ENCODE data around the gene ACTL10.

ACTL10 gene

DNA sequence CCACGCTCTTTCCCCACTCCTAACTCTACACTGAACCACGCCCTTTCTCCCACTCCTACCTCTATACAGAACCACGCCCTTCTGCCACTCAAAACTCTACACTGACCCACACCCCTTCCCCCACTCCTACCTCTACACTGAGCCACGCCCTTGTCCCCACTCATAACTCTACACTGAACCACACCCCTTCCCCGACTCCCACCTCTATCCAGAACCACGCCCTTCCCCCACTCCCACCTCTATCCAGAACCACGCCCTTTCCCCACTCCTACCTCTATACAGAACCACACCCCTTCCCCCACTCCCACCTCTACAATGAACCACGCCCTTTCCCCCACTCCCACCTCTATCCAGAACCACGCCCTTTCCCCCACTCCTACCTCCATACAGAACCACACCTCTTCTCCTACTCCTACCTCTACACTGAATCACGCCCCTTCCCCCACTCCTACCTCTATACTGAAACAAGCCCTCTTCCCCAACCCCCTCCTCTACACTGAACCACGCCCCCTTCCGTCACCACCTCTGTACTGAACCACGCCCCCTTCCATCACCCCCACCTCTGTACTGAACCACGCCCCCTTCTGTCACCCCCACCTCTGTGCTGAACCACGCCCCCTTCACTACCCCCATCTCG, 43.3 kb downstream of the ACTL10 start:
- TF ChIP-seq TEAD4 (IDR thresholded peaks at IDR 0.05) (no peak), TCF12 (IDR thresholded peaks at IDR 0.05; ENCODE audit: low read depth) (no peak), CEBPB (IDR thresholded peaks at IDR 0.05) (no peak), ZBTB7A (IDR thresholded peaks at IDR 0.05; ENCODE audit: low read depth) (no peak), CREB1 (IDR thresholded peaks at IDR 0.05; ENCODE audit: low read depth) (no peak), EP300 (IDR thresholded peaks at IDR 0.05; ENCODE audit: borderline replicate concordance) (no peak), RAD21 (IDR thresholded peaks at IDR 0.05; ENCODE audit: low read depth) (no peak), TAF1 (IDR thresholded peaks at IDR 0.05; ENCODE audit: low read depth) (no peak), FOXM1 (IDR thresholded peaks at IDR 0.05; ENCODE audit: borderline replicate concordance, low read depth) (no peak)
- TF ChIP-seq, protein P1, sequence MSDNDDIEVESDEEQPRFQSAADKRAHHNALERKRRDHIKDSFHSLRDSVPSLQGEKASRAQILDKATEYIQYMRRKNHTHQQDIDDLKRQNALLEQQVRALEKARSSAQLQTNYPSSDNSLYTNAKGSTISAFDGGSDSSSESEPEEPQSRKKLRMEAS (IDR thresholded peaks at IDR 0.05), result no peak

DNA sequence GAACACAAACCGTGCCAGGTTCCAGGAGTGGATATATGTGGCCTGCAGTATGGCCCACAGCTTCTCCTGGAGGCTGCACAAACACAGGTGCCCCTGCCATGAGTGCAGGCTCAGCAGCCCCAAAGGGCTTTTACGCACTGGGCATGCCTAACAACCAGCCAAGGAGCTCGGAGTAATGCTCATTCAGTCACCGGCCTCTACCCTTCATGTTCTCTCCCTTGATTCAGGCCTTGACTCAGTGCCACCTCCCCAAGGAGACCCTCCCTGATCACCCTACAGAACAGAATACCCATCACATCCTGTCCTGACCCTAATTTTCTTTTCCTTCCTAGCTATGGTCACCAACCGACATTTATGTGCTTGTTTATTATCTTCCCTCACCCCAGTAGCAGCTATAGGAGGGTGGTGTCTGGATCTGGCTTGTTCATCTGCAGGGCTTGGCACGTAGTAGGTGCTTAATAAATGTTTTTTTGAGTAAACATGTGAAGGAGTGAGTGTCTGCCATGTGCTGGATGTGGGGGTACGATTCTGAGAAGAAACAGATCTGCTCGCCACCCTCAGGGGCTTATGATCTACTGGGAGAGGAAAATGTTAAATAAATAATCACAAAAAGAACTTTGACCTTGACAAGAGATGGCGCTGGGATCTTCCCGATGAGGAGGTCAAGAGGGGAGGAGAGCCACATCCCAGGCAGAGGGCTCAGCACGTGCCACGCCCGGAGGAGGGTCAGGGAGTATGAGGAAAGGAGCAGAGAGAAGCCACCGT, 44.1 kb downstream of the ACTL10 start:
- TF ChIP-seq, protein P2, sequence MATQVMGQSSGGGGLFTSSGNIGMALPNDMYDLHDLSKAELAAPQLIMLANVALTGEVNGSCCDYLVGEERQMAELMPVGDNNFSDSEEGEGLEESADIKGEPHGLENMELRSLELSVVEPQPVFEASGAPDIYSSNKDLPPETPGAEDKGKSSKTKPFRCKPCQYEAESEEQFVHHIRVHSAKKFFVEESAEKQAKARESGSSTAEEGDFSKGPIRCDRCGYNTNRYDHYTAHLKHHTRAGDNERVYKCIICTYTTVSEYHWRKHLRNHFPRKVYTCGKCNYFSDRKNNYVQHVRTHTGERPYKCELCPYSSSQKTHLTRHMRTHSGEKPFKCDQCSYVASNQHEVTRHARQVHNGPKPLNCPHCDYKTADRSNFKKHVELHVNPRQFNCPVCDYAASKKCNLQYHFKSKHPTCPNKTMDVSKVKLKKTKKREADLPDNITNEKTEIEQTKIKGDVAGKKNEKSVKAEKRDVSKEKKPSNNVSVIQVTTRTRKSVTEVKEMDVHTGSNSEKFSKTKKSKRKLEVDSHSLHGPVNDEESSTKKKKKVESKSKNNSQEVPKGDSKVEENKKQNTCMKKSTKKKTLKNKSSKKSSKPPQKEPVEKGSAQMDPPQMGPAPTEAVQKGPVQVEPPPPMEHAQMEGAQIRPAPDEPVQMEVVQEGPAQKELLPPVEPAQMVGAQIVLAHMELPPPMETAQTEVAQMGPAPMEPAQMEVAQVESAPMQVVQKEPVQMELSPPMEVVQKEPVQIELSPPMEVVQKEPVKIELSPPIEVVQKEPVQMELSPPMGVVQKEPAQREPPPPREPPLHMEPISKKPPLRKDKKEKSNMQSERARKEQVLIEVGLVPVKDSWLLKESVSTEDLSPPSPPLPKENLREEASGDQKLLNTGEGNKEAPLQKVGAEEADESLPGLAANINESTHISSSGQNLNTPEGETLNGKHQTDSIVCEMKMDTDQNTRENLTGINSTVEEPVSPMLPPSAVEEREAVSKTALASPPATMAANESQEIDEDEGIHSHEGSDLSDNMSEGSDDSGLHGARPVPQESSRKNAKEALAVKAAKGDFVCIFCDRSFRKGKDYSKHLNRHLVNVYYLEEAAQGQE (IDR thresholded peaks at IDR 0.05; ENCODE audit: low read depth), result no peak
- TF ChIP-seq FOXM1 (IDR thresholded peaks at IDR 0.05; ENCODE audit: borderline replicate concordance, low read depth), result no peak
- no peak for TF ChIP-seq TCF12 (IDR thresholded peaks at IDR 0.05; ENCODE audit: low read depth)
- TF ChIP-seq CREB1 (IDR thresholded peaks at IDR 0.05; ENCODE audit: low read depth), result no peak

DNA sequence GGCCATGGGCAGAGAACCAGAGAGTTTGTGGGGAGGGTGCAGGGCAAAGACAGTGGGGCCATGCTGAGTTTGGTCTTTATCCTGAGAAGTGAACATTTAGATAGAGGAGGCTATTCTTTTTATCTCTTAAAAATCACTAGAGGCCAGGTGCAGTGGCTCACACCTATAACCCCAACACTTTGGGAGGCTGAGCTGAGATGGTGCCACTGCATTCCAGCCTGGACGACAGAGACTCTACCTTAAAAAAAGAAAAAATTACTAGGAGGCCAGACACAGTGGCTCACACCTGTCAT, 44.6 kb downstream of the ACTL10 start:
- TF ChIP-seq EP300 (IDR thresholded peaks at IDR 0.05; ENCODE audit: borderline replicate concordance) (no peak), YY1 (IDR thresholded peaks at IDR 0.05; ENCODE audit: low read depth) (no peak), FOXM1 (IDR thresholded peaks at IDR 0.05; ENCODE audit: borderline replicate concordance, low read depth) (no peak), EGR1 (IDR thresholded peaks at IDR 0.05) (no peak), CREB1 (IDR thresholded peaks at IDR 0.05; ENCODE audit: low read depth) (no peak), TEAD4 (IDR thresholded peaks at IDR 0.05) (no peak), ZBTB7A (IDR thresholded peaks at IDR 0.05; ENCODE audit: low read depth) (no peak), CEBPB (IDR thresholded peaks at IDR 0.05) (no peak), TAF1 (IDR thresholded peaks at IDR 0.05; ENCODE audit: low read depth) (no peak), NFIC (IDR thresholded peaks at IDR 0.05) (no peak), RAD21 (IDR thresholded peaks at IDR 0.05; ENCODE audit: low read depth) (no peak), TCF12 (IDR thresholded peaks at IDR 0.05; ENCODE audit: low read depth) (no peak)
- TF ChIP-seq, protein P1 (IDR thresholded peaks at IDR 0.05), result no peak
- TF ChIP-seq, protein P2 (IDR thresholded peaks at IDR 0.05; ENCODE audit: low read depth), result no peak
- TF ChIP-seq, protein P3, sequence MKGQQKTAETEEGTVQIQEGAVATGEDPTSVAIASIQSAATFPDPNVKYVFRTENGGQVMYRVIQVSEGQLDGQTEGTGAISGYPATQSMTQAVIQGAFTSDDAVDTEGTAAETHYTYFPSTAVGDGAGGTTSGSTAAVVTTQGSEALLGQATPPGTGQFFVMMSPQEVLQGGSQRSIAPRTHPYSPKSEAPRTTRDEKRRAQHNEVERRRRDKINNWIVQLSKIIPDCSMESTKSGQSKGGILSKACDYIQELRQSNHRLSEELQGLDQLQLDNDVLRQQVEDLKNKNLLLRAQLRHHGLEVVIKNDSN (IDR thresholded peaks at IDR 0.05), result no peak

DNA sequence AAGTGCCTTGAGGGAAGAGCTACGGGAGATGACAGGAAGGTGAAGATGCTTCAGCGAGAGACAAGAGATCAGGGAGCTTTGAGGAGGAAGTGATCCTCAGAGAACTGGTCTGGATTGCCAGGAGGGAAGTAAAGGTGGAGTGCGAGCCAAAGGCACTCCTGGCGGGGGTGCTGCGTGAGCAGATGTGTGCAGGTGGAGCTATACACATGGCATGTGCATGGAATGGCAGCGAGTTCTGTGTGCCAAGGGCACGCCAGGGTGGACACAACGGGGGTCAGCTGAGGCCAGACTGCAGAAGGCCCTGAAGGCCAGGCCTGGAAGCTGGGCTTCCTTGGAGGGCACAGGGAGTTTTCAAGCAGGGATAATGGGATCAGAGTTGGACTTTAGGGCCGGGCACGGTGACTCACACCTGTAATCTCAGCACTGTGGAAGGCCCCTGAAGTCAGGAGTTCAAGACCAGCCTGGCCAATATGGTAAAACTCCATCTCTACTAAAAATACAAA, 47.2 kb downstream of the ACTL10 start:
- TF ChIP-seq CREB1 (IDR thresholded peaks at IDR 0.05; ENCODE audit: low read depth) (no peak), TEAD4 (IDR thresholded peaks at IDR 0.05) (no peak), EGR1 (IDR thresholded peaks at IDR 0.05) (no peak), EP300 (IDR thresholded peaks at IDR 0.05; ENCODE audit: borderline replicate concordance) (no peak), CEBPB (IDR thresholded peaks at IDR 0.05) (no peak), TAF1 (IDR thresholded peaks at IDR 0.05; ENCODE audit: low read depth) (no peak)

DNA sequence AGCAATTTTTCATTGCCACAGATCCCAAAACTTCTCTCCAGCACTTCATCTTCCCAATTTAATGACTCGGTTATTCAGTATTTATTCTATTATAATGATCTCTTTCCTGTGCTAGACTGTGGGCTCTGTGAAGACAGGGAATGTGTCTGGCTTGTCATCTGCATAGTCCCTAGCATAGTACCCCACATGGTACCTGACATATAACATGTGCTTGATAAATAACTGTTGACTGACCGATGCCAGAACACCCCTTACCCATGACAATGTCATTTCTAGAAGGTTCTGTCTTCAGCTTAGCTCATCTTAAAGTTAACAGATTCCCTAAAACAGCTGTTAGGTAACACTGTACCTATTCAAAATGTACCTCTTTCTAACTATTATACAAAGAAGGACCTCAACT, 49.8 kb downstream of the ACTL10 start:
- TF ChIP-seq, protein P3 (IDR thresholded peaks at IDR 0.05), result no peak
- TF ChIP-seq, protein P2 (IDR thresholded peaks at IDR 0.05; ENCODE audit: low read depth), result no peak
- TF ChIP-seq YY1 (IDR thresholded peaks at IDR 0.05; ENCODE audit: low read depth), result no peak
- TF ChIP-seq NFIC (IDR thresholded peaks at IDR 0.05), result no peak
- no peak for TF ChIP-seq CEBPB (IDR thresholded peaks at IDR 0.05)
- TF ChIP-seq EP300 (IDR thresholded peaks at IDR 0.05; ENCODE audit: borderline replicate concordance), result no peak
- TF ChIP-seq CREB1 (IDR thresholded peaks at IDR 0.05; ENCODE audit: low read depth), result no peak
- TF ChIP-seq RAD21 (IDR thresholded peaks at IDR 0.05; ENCODE audit: low read depth), result no peak
- TF ChIP-seq TAF1 (IDR thresholded peaks at IDR 0.05; ENCODE audit: low read depth), result no peak
- TF ChIP-seq, protein P1 (IDR thresholded peaks at IDR 0.05), result no peak
- no peak for TF ChIP-seq TCF12 (IDR thresholded peaks at IDR 0.05; ENCODE audit: low read depth)

Data from Ishikawa (cell line).